Mucosa of descending colon (tissue), 3 donors: Measurements from ENCODE around the gene NAPSA. TPM values are rescaled to one million over a fixed set of nuclear protein-coding genes. Genes with fewer than 3 reads are reported as not detected.
A peak's percentile ranks its signal among the peaks of the same experiment; 100 is the strongest.
"Not testable (repeated sequence)": the region's sequence is repeated elsewhere in the genome, so short reads cannot be mapped to it uniquely, and the experiment has no call there.

ENCODE experiments used
- ATAC-seq: fragments of 200-7000 bp; cut with Tn5 transposase; one replicate; pipeline ENCODE4 v1.9.1; 2020; ENCODE audit warnings: mild to moderate bottlenecking, moderate library complexity
- DNase-seq, 3 donors: peaks; one replicate each; pipeline ENCODE4 v3.0.0-alpha.2; 2020
- H3K36me3 ChIP-seq: fragments of 200-600 bp; one replicate; pipeline ENCODE4 v1.8.0; 2021; ENCODE audit warnings: low read depth, mild to moderate bottlenecking
- H3K4me1 ChIP-seq: fragments of 200-600 bp; one replicate; pipeline ENCODE4 v1.8.0; 2021; ENCODE audit warnings: low read depth, mild to moderate bottlenecking
- H3K4me3 ChIP-seq: fragments of 200-600 bp; one replicate; pipeline ENCODE4 v1.8.0; 2021; ENCODE audit warnings: mild to moderate bottlenecking
- H3K9me3 ChIP-seq: fragments of 200-600 bp; one replicate; pipeline ENCODE4 v1.8.0; 2021; ENCODE audit warnings: mild to moderate bottlenecking
- intact Hi-C, 2 donors: fragments of 100-400 bp; cut with DNase I in 1 of 2; cut with micrococcal nuclease in 1 of 2; formaldehyde crosslinking; loops; one replicate each; pipeline versions ENCODE4 v1.11.0 to v1.11.1; 2022; cut with DNase I, micrococcal nuclease
- total RNA-seq, 3 donors: library from RNA; stranded (reverse); fragmentation: NEBNext Ultra II Directional in 2 of 3; extraction: Animal tissue kit (Norgen Biotek cat#: 25700) in 2 of 3; gene quantifications; one replicate each; pipeline versions ENCODE4 v1.2.1 to v1.2.4, GENCODE V29; 2021 to 2023
- TF ChIP-seq, protein P1 (sequence below): fragments of 200-600 bp; IDR thresholded peaks from one replicate; pipeline ENCODE4 v1.8.0; 2022; ENCODE audit warnings: antibody characterized with exemption, mild to moderate bottlenecking
- donor health status: DM: no; HTN: no; CAD: no; lungs with moderate emphysema.
- donor health status: DM: no; HTN: no; CAD: no.
- donor health status: DM: no; HTN: yes; CAD: no.

Gene NAPSA
- total RNA-seq, 3 donors from 2014 or later, result 1.8 to 3.2 (median 2.0) TPM

GRCh38 chr19:50399368-50399745 lies 33.9 kb upstream of the NAPSA start:
- Histone ChIP-seq H3K36me3 (no peaks in the 10 kb centered on the region), H3K4me1 (no peaks in the 10 kb centered on the region), H3K4me3 (no peak overlapping the region), H3K9me3 (no peaks in the 10 kb centered on the region)
- DNase-seq (peak in 1 of 3 donors; percentile 16), ATAC-seq (no peak)
- intact Hi-C loops, result no loop called here
- TF ChIP-seq, protein P1, sequence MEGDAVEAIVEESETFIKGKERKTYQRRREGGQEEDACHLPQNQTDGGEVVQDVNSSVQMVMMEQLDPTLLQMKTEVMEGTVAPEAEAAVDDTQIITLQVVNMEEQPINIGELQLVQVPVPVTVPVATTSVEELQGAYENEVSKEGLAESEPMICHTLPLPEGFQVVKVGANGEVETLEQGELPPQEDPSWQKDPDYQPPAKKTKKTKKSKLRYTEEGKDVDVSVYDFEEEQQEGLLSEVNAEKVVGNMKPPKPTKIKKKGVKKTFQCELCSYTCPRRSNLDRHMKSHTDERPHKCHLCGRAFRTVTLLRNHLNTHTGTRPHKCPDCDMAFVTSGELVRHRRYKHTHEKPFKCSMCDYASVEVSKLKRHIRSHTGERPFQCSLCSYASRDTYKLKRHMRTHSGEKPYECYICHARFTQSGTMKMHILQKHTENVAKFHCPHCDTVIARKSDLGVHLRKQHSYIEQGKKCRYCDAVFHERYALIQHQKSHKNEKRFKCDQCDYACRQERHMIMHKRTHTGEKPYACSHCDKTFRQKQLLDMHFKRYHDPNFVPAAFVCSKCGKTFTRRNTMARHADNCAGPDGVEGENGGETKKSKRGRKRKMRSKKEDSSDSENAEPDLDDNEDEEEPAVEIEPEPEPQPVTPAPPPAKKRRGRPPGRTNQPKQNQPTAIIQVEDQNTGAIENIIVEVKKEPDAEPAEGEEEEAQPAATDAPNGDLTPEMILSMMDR, result no peak

DNA sequence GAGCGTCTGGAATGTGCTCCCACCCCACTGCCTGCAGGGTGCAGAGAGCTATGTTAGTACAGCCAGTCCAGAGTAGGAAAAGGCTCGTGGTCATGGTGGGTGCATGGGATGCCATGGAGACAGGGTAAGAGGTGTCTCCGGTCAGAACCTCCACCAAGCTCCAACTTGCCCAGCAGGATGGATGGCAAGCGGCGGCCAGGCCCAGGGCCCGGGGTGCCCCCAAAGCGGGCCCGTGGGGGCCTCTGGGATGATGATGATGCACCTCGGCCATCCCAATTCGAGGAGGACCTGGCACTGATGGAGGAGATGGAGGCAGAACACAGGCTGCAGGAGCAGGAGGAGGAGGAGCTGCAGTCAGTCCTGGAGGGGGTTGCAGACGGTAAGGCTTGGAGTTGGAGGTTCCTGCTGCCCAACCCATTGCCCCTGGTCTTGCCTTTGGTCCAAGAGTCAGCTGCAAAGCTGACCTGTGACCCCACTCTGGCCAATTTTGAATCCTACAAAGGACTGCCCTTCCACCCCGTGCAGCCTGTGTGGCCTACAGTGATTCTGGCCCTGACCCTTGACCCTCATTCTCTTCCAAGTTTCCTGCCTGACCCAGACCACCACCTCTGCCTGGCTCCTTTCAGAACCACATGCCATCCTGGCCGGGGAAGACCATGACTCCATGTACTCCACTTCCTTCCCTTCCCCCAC lies 33.4 kb upstream of the NAPSA start:
- DNase-seq (no peak), ATAC-seq (no peak)
- TF ChIP-seq, protein P1, result no peak
- intact Hi-C loops, result no loop called here
- Histone ChIP-seq H3K4me3 (no peak overlapping the region), H3K36me3 (no peaks in the 10 kb centered on the region), H3K9me3 (no peaks in the 10 kb centered on the region), H3K4me1 (no peaks in the 10 kb centered on the region)

DNA sequence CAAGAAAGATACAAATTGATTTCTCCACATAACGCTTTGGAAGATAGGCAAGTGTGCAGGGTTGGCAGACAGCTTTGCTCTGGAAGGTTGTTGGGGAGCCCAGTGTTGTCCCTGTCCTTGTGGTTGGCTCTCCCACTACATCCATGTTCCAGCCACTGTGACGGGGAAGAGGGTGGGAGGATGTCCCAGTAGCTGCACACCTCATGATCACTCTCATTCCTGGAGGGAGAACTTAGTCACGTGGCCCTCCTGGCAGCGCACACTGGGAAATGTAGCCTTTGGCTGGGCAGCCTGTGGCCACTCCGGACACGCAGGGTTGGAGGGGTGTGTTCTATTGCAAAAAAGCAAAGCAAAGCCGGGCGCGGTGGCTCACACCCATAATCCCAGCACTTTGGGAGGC lies 28.6 kb upstream of the NAPSA start:
- intact Hi-C loops, result no loop called here
- DNase-seq, result no peak
- Histone ChIP-seq H3K36me3 (no peaks in the 10 kb centered on the region), H3K4me1 (no peaks in the 10 kb centered on the region), H3K4me3 (no peak overlapping the region), H3K9me3 (no peaks in the 10 kb centered on the region)
- TF ChIP-seq, protein P1, result no peak
- ATAC-seq, result peak; percentile 32

DNA sequence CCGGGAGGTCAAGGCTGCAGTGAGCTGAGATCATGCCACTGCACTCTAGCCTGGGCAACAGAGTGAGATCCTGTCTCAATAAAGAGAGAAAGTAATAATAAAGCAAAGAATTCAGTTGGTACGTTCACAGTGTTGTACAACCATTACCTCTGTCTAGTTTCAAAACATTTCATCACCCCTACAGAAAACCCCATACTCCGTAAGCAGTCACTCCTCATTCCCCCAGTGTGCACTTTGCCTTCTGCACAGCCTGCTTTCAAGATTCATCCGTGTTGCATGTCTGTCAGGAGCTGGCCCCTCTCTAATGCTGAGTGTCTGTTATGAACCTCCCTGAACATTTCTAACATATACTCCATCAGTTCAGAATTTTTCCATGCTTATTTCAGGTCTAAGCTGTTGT lies 28.1 kb upstream of the NAPSA start:
- H3K4me3 ChIP-seq, result no peak overlapping the region
- H3K9me3 ChIP-seq, result no peaks in the 10 kb centered on the region
- TF ChIP-seq, protein P1, result no peak
- intact Hi-C loops, result no loop called here
- no peak for DNase-seq
- H3K4me1 ChIP-seq, result no peaks in the 10 kb centered on the region
- no peaks in the 10 kb centered on the region for H3K36me3 ChIP-seq
- ATAC-seq, result no peak

DNA sequence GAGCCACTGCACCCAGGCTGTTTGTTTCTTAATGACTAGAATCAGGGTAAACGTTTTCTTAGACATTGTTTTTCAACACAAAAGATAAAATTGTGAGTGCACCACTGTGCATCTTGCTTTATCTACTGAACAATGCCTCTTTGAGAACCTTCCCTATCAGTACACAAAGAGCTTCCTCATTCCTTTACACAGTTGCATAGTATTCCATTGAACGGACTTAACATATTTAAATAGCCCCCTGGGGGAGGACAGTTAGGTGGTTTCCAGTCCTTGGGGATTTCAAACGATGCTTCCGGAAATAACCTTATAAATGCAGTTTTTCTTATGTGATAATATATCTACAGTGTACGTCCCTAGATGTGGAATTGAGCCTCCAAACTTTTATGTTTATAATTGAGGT lies 27.3 kb upstream of the NAPSA start:
- ATAC-seq (no peak), DNase-seq (no peak)
- TF ChIP-seq, protein P1, result no peak
- Histone ChIP-seq H3K4me1 (no peaks in the 10 kb centered on the region), H3K36me3 (no peaks in the 10 kb centered on the region), H3K9me3 (no peaks in the 10 kb centered on the region), H3K4me3 (no peak overlapping the region)
- intact Hi-C loops, result no loop called here

DNA sequence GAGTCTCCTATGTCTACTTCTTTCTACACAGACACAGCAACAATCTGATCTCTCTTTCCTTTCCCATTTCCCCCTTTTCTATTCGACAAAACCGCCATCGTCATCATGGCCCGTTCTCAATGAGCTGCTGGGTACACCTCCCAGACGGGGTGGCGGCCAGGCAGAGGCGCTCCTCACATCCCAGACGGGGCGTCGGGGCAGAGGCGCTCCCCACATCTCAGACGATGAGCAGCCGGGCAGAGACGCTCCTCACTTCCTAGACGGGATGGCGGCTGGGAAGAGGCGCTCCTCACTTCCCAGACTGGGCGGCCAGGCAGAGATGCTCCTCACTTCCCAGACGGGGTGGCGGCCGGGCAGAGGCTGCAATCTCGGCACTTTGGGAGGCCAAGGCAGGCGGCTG lies 25.5 kb upstream of the NAPSA start:
- ATAC-seq, intact Hi-C loops, H3K9me3 ChIP-seq, H3K36me3 ChIP-seq, H3K4me3 ChIP-seq, DNase-seq, H3K4me1 ChIP-seq: not testable (repeated sequence)

DNA sequence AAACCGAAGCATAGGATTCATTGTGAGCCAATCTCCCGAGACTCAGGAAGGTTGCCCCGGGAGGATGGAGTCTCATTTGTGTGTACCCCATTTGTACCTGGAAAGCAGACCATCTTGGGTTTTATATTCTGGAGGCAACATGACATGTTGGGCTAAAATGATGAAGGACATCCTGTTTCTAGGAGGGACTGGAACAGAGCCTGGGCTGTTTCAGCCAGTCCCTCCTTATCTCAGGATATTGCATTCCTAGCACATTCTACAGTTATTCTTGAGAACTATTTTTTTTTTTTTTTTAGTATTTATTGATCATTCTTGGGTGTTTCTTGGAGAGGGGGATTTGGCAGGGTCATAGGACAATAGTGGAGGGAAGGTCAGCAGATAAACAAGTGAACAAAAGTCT lies 24.9 kb upstream of the NAPSA start:
- not testable (repeated sequence) for H3K36me3 ChIP-seq, H3K4me1 ChIP-seq, ATAC-seq

More for the DNA sequence above, 24.9 kb upstream of the NAPSA start:
- H3K9me3 ChIP-seq, intact Hi-C loops, DNase-seq, H3K4me3 ChIP-seq: not testable (repeated sequence)
